ENCODE data around the gene RTP5. TPM values are rescaled to one million over a fixed set of nuclear protein-coding genes. Genes with fewer than 3 reads are reported as not detected.

The RTP5 gene
- total RNA-seq, 1 donor from 2014 or later: not detected

DNA sequence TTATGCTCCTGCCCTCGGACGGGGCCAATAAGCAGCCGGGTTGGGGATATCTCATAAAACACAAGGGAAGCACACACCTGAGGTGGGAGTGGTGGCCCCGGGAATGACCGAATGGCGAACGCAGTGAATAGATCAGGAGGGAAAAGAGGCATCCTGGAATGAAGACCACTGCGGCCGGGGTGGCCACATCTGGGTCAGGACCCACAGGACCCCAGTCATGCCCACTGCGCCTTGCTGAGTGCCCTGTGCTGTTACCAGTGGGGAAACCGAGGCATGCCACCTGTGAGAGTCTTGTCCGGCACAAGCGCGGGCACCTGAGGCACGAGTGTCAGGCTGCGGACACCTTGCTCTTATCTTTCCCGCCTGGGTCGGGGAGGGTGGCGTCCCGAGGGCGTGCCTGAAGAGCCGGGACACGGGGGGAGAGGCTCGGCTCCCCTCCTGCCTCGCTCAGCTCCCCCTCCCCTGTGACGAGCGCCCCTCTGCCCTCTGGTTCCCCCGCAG is 12.4 kb upstream of the RTP5 start:
- DNase-seq (ENCODE audit: low spot score): no peak

DNA sequence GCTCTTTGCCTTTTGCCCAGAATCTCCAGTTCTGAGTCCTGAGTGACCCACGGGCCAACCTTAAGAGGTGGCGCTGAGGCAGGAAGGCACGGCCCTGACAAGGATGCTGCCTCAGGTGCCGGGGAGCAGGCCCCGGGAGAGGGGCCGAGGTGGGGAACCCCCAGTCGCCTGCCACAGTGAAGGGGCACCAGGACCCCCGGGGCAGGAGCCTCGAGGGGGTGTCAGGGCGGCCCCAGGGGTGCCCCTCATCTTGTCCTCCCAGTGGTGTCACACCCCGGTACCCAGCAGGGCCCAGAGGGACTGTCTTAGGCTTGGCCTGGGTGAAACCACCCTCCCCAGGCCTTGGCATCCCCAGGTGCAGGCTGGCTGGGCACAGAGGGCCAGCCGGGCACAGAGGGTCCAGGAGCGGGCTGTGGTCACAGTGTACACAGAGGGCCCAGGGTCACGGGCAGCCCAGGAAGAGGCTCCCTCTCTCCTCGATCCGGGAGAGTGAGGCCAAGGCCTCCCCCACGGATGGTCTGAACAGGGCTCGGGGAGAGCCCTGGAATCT is 11.9 kb upstream of the RTP5 start:
- no peak for DNase-seq (ENCODE audit: low spot score)

DNA sequence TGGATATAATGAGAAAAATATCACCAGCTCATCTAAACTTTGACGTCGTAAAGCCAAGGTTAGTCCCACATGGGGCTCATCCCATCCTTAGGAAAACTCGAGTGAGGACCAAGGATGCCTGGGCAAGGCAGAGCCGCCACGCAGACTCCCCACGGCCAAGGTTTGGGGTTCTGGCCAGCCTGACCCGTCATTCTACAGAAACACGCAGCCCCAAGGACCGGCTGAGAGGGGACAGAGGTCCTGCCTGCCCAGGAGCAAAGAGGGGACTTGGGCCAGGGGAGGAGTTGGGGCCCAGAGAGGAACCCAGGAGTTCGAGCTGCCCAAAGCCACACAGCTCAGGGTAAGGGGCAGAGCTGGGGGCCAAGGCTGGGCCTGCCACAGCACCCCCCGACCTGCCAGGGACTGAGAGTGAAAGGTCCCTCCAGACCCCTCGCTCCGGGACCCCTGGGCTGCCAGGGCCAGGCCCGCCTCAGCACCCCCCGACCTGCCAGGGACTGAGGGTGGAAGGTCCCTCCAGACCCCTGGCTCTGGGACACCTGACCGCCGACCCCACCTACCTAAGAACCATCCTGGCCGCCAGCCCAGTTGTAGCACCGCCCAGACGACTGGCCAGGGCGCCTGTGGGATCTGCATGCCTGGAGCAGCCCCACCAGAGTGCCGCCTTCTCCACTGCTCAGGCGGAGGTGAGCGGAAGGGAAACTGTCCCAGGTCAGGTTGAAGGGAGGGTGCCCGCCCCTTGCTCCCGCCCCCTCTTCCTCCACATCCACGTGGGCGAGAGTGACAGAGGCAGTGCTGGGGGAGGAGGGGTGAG is 11.1 kb upstream of the RTP5 start, which contains the start of gene PDCD1:
Gene PDCD1 (minus strand): TSS at position 689 of the 811 bp plus-strand sequence. CDS start 56 bp downstream, at position 633.
- no peak for DNase-seq (ENCODE audit: low spot score)

DNA sequence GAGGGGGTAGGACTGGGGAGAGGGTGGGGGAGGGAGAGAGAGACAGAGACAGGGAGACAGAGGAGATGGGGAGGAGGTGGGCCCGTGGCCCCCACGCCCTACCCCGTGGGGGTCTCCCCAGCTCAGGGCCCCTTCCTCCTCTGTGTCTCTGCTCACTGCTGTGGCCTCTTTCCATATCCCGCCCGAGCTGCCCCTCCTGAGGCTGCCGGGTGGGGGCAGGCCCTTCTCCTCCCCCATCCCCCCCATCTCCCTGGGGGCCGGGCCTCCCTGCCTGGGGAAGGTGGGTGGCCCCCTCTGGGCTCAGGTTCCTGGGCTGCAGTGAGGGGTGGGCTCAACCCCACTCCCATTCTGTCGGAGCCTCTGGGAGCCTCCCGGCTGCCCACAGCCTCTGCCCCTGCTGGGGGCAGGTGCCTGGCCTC is 10.5 kb upstream of the RTP5 start:
- DNase-seq (ENCODE audit: low spot score): no peak

DNA sequence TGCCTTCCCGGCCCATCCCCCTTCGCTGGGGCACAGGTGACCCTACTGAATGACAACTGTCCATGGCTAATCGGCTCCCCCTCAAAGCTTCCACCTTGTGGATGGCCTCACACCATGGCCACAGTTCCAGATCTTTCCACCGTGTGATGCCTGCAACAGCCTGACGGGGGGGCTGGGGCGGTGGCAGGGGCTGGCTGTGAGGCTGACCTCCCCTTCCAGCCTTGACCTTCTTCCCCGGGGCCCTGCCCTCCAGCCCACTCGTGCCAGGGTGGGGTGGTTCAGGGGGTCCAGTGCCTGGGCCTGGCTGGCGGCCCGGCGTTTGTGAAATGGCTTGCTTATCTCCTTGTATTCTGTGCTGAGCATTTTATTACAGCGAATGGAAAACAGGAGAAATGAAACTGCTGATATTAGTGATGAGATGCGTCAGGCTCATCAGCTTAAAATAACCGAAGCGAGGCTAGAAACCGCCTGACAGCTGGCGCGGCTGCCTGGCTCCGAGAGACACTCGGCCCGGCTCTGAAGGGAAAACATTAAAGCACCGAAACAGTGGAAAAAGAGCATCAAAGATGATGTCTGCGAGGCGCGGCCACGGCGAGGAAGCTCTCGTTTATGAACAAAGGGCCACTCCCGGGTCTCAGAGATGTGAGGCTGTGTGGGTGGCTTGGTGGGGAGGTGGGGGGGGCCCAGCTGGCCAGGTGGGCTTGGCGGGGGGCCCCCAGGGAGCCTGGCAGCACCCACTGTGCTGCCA is 9.9 kb upstream of the RTP5 start:
- no peak for DNase-seq (ENCODE audit: low spot score)

DNA sequence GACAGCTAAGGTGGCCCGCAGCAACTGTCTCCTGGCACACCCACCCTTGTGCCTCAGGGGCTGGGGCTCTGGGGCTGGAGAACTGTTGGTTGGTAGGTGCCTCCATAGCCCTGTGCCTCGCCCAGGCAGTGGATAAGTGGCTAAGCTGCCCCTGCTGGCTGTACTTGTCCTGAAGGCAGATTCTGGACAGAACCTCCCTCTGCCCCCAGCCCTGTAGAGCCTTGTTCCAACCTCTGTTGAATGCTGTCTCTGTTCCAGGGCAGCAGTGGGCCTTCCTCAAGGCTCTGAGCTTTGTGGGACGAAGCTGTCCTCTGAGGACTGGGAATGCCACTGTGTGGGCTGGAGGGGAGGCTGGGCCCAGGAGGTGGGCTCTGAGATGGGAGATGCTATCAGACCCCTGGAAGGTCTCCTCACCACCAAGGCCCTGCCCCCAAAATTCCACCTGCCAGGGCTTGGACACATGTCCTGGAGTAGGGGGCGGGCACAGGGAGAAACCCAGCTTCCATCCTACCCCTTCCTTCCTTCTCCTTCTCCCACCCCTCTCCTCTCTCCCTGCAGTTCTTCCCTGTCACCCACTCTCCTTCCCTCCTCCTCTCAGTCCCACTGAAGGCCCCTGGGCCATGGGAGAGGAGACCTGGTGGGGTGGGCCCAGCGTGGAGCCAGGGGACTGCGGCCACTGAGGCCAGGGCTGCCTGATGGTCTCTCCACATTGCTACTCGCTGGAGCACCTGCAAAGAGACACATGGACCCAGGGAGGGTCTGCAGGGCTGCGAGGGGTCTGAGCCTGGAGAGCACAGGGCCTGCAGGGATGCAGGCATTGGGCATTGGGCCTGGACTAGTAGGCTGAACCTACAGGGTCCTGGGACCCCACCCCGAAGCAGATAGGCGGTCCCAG is 9.1 kb upstream of the RTP5 start:
- no peak for DNase-seq (ENCODE audit: low spot score)

DNA sequence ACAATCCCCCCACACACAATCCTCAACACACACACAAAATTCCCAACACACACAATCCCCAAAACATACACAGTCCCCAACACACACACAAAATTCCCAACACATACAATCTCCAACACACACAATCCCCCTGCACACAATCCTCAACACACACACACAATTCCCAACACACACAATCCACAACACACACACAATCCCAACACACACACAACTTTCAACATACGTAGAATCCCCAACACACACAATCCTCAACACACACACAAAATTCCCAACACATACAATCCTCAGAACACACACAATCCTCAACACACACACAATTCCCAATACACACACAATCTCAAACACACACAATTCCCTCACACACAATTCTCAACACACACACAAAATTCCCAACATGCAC is 8.3 kb upstream of the RTP5 start:
- no peak for DNase-seq (ENCODE audit: low spot score)

DNA sequence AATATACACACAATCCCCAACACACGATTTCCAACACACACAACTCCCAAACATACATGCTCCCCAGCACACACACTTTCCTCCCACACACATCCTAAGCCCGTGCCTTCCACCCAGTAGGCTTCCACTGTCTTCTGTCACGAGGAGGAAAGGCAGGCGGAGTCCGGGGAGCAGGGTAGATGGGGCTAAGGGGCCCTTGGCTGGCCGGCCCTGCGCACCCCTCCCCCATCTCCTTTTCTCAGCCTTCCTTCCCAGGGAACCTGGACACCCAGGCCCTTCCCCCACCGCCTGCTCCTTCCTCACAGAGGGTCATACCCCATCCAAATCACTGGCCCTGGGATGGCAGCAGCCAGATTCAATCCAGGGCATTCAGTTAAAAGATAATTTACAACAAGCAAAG is 7.4 kb upstream of the RTP5 start:
- DNase-seq (ENCODE audit: low spot score): no peak

DNA sequence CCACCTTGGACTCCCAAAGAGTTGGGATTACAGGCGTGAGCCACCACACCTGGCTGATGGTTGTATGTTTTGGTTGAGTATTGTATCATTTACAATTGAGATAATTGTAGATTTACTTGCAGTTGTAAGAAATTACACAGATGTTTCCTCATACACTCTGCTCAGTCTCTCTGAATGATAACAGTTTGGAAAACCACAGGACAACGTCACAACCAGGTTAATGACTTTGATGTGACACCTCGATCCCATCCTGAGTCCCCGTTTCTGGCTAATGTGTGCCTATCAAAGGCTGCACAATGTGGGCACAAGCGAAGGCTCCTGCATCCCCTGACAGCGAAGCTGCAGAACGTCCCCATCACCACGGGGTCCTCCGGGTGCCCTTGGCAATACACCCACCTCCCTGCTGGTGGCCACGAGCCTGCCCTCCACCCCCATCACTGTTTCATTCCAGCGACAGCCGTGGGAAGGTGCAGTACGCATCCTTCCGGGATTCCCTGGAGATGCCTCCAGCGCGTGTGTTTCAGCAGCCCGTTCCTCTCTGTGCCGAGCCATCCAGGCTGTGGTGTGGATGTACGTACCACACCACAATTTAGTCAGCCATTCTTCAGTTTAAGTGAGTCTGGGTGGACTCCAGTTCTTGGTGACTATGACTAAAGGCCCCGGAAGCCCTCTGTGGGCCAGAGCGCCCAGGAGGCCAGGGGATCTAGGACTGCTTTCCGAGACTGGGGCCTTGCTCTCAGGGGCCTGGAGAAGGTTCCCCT is 6.6 kb upstream of the RTP5 start:
- no peak for DNase-seq (ENCODE audit: low spot score)

DNA sequence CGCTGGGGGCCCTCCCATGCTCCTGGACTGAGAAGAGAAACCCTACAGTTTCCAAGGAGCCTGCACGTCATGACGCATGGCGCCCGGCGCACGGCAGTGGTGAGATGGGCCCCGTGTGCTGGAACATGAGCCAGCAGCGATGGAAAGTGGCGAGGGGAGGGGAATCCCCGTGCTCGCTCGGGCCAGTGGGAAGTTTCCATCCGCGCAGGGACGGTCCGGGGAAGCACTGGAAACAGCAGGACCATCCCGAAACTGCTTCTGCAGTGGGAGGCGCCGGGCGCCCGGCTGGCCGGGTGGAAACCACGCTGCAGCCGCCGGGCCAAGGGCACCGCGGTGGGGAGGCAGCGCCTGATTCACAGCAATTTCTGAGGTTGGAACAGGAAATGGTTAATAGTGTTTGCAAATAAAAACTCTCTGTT is 6.0 kb upstream of the RTP5 start:
- DNase-seq (ENCODE audit: low spot score): no peak

DNA sequence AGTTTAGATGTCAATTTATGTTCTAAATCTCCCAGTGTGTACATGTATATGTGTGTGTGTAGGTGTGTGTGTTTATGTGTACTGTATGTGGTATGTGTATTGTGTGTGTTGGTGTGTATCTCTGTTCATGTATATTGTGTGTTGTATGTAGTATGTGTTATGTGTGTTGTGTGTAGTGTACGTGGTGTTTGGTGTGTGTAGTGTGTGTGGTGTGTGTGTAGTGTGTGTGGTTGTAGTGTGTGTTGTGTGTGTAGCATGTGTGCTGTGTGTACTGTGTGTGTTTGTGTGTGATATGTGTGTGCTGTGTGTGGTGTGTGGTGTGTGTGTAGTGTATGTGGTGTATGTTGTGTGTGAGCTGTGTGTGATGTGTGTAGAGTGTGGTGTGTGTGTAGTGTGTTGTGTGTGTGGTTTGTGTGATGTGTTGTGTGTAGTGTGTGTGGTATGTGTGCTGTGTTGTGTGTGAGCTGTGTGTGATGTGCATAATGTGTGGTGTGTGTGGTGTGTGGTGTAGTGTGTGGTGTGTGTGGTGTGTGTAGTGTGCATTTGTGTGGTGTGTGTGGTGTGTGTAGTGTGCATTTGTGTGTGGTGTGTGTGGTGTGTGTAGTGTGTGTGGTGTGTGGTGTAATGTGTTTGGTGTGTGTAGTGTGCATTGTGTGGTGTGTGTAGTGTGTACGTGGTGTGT is 5.2 kb upstream of the RTP5 start:
- no peak for DNase-seq (ENCODE audit: low spot score)

DNA sequence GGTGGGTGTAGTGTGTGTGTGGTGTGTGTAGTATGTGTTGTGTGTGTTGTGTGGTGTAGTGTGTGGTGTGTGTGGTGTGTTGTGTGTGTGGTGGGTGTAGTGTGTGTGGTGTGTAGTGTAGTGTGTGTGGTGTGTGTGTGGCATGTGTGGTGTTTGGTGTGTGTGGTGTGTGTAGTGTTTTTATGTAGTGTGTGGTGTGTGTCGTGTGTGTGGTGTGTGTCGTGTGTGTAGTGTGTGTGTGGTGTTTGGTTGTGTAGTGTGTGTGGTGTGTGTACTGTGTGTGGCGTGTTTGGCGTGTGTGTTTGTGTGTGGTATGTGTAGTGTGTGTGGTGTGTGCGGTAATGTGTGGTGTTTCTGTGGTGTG is 4.7 kb upstream of the RTP5 start:
- no peak for DNase-seq (ENCODE audit: low spot score)

DNA sequence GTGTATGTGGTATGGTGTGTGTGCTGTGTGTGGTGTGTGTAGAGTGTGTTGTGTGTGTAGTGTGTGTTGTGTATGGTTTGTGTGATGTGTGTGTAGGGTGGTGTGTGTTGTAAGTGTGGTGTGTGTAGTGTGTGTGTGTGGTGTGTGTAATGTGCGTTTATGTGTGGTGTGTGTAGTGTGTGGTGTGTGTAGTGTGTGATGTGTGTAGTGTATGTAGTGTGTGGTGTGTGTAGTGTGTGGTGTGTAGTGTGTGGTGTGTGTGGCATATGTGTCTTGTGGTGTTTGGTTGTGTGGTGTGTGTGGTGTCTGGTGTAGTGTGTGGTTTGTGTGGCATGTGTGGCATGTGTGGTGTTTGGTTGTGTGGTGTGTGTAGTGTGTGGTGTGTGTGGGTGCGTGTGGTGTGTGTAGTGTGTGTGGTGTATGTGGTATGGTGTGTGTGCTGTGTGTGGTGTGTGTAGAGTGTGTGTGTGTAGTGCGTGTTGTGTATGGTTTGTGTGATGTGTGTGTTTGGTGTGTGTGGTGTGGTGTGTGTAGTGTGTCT is 4.0 kb upstream of the RTP5 start:
- DNase-seq (ENCODE audit: low spot score): no peak

DNA sequence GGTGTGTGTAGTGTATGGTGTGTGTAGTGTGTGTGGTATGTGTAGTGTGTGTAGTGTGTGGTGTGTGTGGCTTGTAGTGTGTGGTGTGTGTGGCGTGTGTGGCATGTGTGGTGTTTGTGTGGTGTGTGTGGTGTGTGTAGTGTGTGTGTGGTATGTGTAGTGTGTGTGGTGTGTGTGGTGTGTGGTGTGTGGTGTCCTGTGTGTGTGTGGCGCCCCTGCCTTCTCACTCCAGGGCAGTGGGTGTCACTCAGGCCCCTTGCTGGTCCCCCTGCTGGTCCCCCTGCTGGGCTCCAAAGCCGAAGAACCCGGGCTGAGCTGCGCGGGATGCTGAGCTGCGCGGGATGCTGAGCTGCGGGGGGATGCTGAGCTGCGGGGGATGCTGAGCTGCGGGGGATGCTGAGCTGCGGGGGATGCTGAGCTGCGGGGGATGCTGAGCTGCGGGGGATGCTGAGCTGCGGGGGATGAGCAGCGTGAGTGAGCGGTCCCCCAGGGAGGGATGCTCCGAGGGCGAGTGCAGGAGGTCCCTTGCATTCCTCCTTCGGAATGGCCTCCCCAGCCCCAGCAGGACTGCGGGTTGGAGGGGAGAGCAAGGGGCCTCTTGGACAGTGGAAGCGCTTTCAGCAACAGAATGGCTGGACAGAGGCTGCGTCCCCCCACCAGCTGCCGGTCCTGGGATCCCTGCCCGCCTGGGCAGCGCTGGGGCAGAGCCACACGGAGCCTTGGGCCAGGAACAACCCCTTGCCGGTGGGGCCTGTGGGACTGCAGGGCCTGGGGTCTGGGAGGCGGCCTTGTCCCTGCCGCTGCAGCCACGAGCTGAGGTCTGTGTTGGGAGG is 3.4 kb upstream of the RTP5 start:
- no peak for DNase-seq (ENCODE audit: low spot score)

DNA sequence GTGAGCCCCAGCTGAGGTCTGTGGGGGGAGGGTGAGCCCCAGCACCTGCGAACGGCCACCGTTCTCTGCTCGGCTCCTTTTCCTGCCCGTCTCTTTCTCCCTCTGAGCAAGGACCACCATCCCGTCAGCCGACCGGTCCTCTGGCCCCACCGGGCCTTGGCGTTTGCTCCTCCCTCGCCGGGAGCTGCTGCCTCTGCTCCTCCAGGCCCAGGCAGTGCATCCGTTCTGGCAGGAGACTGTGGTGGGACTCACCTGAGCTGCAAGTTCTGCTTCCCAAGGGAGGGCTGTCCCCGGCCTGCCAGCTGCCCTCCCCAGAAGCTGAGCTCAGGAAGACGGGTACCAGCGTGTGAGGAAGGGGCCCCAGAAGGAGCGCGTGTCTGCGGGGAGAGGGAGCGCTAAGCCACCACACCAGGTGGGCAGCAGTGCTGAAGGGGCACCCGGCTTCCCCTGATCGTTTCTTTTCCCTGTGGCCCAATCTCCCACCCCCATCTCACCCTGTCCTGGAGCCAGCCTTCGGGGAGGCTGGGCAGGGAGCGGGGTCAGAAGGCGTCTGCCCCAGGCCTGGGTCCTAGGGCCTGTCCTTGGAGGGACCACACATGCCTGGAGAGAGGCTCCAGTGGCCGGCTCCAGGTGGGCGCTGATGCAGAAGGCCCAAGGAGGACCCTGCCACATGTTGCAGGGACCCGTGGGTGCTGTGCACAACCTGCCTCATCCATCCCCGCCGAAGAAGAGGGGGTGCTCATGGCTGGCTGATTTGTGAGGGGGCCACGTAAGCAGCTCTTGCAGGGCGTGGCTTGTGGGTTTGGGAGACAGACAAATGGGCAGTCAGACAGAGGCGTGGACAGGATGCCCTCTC is 2.5 kb upstream of the RTP5 start:
- no peak for DNase-seq (ENCODE audit: low spot score)

DNA sequence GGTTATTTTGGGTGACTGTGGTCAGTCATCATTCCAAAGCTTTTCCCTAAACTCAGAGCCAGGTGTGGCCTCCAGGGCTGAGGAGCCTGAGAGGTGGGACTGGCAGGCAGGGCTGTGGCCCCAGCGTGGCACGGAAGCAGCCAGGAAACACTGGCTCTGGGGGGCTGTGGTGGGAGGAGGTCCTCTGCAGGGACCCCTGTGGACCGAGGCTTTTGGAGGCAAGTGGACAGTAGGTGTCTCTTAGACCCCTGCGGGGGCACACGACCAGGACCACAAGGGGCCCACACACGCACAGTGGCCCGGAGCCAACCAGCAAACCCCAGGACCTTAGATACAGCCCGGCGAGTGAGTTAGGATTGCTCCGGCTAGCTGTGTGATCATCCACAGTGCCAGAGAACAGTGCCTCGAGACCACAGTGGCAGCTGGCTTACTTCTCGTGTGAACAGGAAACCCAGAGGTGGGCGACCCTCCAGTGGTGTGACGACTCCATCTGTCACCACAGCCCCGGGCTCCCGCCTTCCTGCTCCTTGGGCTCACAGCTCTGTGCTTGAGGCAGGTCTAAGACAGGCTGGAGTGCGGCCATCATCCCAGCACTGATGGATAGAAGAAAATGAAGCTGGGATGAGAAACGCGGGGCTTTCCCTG is 1.6 kb upstream of the RTP5 start:
- DNase-seq (ENCODE audit: low spot score): no peak

DNA sequence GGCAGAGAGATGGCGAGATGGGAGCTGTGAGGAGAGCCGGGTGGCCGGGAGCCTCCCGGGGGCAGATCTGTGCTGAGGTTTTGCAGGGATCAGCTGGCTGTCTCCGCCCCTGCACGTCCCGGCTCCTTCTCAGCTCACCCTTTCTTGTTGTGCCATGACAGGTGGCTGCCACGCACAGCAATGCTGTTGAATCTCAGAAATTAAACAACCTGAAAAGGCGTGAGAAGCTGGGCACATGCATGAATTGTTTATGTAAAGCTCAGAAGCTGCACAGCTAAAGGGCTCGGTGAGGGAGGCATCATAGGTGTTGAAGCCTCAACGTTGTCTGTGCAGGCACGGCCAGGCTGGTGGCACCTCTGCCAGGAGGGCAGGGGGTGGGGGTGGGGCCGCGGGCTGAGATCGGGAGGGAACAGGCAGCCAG is 858 bp upstream of the RTP5 start:
- no peak for DNase-seq (ENCODE audit: low spot score)

Data from mesenteric fat pad (tissue), 1 donor.